ENCODE results near the gene CDH4.

GRCh38 chr20:61859767-61860166, 607.7 kb downstream of the CDH4 start:
- TF ChIP-seq POLR2A (IDR thresholded peaks at IDR 0.05) (no peak), CTCF (IDR thresholded peaks at IDR 0.05) (no peak)
